C4-2B (cell line): ENCODE measurements around the gene RIN3.

ENCODE experiments used
- CTCF ChIP-seq: fragments of 450-650 bp; conservative IDR thresholded peaks from 2 replicates; pipeline ENCODE4 v1.5.1; 2017; ENCODE audit warnings: mild to moderate bottlenecking
- ZFX ChIP-seq: fragments of 450-650 bp; IDR thresholded peaks from 2 replicates; pipeline ENCODE4 v1.6.1; 2017

GRCh38 chr14:92595267-92595666, 81.7 kb downstream of the RIN3 start:
- TF ChIP-seq CTCF (no peak), ZFX (no peak)
